ENCODE data around the gene SPPL2A. TPM values are rescaled to one million over a fixed set of nuclear protein-coding genes. Genes with fewer than 3 reads are reported as not detected.

The SPPL2A gene
- total and polyA plus RNA-seq, 2 of the 13 experiments (the other 11 are each of a cell fraction or from before 2014, with no cell fraction given): 80.5 to 105 TPM

DNA sequence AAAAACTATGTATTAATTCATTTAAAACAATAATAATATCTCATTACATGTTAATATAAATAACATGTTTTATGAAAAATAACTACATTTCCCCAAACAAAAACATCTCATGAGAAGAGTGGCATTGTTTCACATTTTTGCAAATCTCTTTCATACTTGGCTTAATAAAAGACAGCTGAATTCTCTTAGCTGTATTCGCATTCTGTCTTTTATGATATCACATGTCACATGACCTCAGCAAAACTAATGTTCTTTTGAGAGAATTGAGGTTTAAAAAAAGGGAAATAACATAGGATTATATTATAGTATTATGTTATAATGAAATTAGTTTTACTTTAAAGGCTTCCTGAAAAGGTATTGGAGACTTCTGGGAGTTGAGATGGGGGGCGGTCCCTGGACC lies 48.4 kb upstream of the SPPL2A start (continued):
- TF ChIP-seq, protein P1, sequence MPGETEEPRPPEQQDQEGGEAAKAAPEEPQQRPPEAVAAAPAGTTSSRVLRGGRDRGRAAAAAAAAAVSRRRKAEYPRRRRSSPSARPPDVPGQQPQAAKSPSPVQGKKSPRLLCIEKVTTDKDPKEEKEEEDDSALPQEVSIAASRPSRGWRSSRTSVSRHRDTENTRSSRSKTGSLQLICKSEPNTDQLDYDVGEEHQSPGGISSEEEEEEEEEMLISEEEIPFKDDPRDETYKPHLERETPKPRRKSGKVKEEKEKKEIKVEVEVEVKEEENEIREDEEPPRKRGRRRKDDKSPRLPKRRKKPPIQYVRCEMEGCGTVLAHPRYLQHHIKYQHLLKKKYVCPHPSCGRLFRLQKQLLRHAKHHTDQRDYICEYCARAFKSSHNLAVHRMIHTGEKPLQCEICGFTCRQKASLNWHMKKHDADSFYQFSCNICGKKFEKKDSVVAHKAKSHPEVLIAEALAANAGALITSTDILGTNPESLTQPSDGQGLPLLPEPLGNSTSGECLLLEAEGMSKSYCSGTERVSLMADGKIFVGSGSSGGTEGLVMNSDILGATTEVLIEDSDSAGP (CRISPR knock-in tag; IDR thresholded peaks at IDR 0.05; ENCODE audit: borderline replicate concordance): no peak
- TF ChIP-seq, protein P2, sequence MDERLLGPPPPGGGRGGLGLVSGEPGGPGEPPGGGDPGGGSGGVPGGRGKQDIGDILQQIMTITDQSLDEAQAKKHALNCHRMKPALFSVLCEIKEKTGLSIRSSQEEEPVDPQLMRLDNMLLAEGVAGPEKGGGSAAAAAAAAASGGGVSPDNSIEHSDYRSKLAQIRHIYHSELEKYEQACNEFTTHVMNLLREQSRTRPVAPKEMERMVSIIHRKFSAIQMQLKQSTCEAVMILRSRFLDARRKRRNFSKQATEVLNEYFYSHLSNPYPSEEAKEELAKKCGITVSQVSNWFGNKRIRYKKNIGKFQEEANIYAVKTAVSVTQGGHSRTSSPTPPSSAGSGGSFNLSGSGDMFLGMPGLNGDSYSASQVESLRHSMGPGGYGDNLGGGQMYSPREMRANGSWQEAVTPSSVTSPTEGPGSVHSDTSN (CRISPR knock-in tag; IDR thresholded peaks at IDR 0.05): no peak
- no peak for TF ChIP-seq KDM2A (CRISPR knock-in tag; IDR thresholded peaks at IDR 0.05; ENCODE audit: borderline replicate concordance, low read depth)
- TF ChIP-seq LCORL (IDR thresholded peaks at IDR 0.05): no peak
- no peak for TF ChIP-seq LCORL (CRISPR knock-in tag; IDR thresholded peaks at IDR 0.05)
- no peak for TF ChIP-seq CREM (IDR thresholded peaks at IDR 0.05)
- TF ChIP-seq CREM (CRISPR knock-in tag; IDR thresholded peaks at IDR 0.05): no peak
- no peak for TF ChIP-seq HMGA1 (CRISPR knock-in tag; conservative IDR thresholded peaks at IDR 0.05)

DNA sequence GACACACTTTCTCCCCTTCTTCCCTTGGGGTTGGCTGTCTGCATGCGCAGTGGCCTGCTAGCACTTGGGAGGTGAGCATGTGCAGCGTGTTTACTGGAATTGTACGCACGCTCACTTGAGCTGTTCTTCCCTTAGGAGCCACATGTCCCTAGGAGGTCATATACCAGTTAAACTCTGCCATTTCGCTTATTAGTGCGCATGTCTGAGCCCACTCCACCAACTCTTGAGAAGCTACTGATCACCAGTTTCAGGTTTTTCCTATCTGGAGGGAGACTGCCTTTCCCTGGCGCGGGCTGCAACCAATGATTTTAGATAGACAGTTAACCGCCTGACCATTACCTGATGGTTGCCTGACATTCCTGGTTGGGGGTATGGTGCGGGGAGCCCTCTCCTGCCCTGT lies 47.6 kb upstream of the SPPL2A start:
- ATAC-seq (no peak), DNase-seq (ENCODE audit: low spot score) (no peak), FAIRE-seq (no peak)
- H3K79me2 ChIP-seq (ENCODE audit: insufficient read depth, low read length): no peaks in the 10 kb centered on the region
- no peak overlapping the region for H3K4me2 ChIP-seq (ENCODE audit: low read depth, low read length)
- no peak overlapping the region for H2AFZ ChIP-seq (ENCODE audit: low read length)
- H3K27ac ChIP-seq (ENCODE audit: extremely low read length, insufficient read depth, low read length): no peak overlapping the region
- intact Hi-C loops (cut with micrococcal nuclease; ENCODE audit: unreplicated experiment) (no loop called here), in situ Hi-C loops (cut with HindIII; ENCODE audit: extremely low pct_ligation_motif_present, low pct_unique_long_range_greater_than_20kb) (no loop called here)
- H3K27me3 ChIP-seq (ENCODE audit: control insufficient read depth in 1 of 2, insufficient read depth in 2 of 2, low read length in 2 of 2): no peaks in the 10 kb centered on the region
- H3K36me3 ChIP-seq (replicated peaks in 1 of 2; ENCODE audit: control insufficient read depth in 1 of 2, insufficient read depth in 2 of 2, low read length in 2 of 2): no peaks in the 10 kb centered on the region
- no peaks in the 10 kb centered on the region for H3K9me3 ChIP-seq (ENCODE audit: low read length)
- no peak overlapping the region for H3K4me3 ChIP-seq (replicated peaks in 1 of 3; ENCODE audit: insufficient read depth in 1 of 3, low read depth in 2 of 3, low read length in 3 of 3)
- H3K9ac ChIP-seq (ENCODE audit: insufficient read depth, low read depth, low read length): no peak overlapping the region
- ChIA-PET CTCF (ENCODE audit: low intra/inter-chr PET ratio, low total read pairs) (no interaction called here), POLR2A (no interaction called here)
- peaks cover 6% of the 10 kb centered on the region; the same call in 1 of the 2 replicates for H3K4me1 ChIP-seq (ENCODE audit: insufficient read depth, low read length)
- TF ChIP-seq, protein P1 (CRISPR knock-in tag; IDR thresholded peaks at IDR 0.05; ENCODE audit: borderline replicate concordance): no peak
- TF ChIP-seq NCOR1 (IDR thresholded peaks at IDR 0.05; ENCODE audit: borderline replicate concordance, low read length) (no peak), ZNF570 (CRISPR knock-in tag; IDR thresholded peaks at IDR 0.05; ENCODE audit: borderline replicate concordance) (no peak), ELF3 (CRISPR knock-in tag; IDR thresholded peaks at IDR 0.05) (no peak), PRMT3 (CRISPR knock-in tag; IDR thresholded peaks at IDR 0.05; ENCODE audit: borderline replicate concordance, low read depth) (no peak)
- TF ChIP-seq, protein P2 (CRISPR knock-in tag; IDR thresholded peaks at IDR 0.05): no peak
- TF ChIP-seq, protein P3, sequence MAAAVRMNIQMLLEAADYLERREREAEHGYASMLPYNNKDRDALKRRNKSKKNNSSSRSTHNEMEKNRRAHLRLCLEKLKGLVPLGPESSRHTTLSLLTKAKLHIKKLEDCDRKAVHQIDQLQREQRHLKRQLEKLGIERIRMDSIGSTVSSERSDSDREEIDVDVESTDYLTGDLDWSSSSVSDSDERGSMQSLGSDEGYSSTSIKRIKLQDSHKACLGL (CRISPR knock-in tag; IDR thresholded peaks at IDR 0.05): no peak
- H4K20me1 ChIP-seq (ENCODE audit: insufficient read depth, low read length): no peaks in the 10 kb centered on the region
- BruUV-seq (replicated peaks): no TSS peak
- 92% methylated on average over 10 of the region's 10 CpGs for WGBS (ENCODE audit: low lambda C conversion rate)

Measured in HepG2 (cell line).